Esophagus muscularis mucosa (tissue), 3 donors: ENCODE data around the gene AGL.

Experiments
- CTCF ChIP-seq, 3 experiments: fragments of 200-600 bp in 2 of 3; fragments of 450-650 bp in 1 of 3; sonication (generic) in 2 of 3; IDR thresholded peaks; one replicate each; pipeline ENCODE4 v1.5.1; 2017 to 2019; ENCODE audit warnings: antibody characterized with exemption in 3 of 3, mild to moderate bottlenecking in 2 of 3, moderate library complexity in 1 of 3
- POLR2AphosphoS5 ChIP-seq, 2 donors: sonication (generic); formaldehyde crosslinking; IDR thresholded peaks; one replicate each; pipeline ENCODE4 v1.6.1; 2017; ENCODE audit warnings: antibody characterized with exemption in 2 of 2

DNA sequence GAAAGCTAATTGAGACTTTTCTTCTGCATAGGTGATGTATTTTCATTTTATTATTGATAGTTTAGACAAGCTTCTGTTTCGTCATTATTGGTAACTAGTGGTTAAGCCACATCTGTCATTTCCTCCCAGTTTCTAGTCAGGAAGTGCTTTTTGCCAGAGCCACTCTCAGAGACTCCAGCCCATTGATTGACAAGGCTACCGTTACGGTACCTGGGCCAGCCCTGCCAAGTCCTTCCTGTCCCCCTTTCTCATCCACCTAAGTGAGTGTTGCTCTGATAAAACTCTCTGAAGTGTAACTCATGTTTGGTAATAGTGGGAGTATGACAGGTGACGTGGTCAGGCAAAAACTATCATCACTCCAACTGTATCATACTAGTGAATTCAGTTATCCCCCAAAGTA lies 29.6 kb upstream of the AGL start:
- TF ChIP-seq CTCF (IDR thresholded peaks at IDR 0.05) = no peak
- no peak for TF ChIP-seq POLR2AphosphoS5 (IDR thresholded peaks at IDR 0.05)
